ENCODE data around the gene ZNF217. TPM values are rescaled to one million over a fixed set of nuclear protein-coding genes. Genes with fewer than 3 reads are reported as not detected.
A peak's percentile ranks its signal among the peaks of the same experiment; 100 is the strongest.

ZNF217 gene
- total RNA-seq, 4 donors from 2014 or later, result 24.9 to 48.8 (median 36.8) TPM

DNA sequence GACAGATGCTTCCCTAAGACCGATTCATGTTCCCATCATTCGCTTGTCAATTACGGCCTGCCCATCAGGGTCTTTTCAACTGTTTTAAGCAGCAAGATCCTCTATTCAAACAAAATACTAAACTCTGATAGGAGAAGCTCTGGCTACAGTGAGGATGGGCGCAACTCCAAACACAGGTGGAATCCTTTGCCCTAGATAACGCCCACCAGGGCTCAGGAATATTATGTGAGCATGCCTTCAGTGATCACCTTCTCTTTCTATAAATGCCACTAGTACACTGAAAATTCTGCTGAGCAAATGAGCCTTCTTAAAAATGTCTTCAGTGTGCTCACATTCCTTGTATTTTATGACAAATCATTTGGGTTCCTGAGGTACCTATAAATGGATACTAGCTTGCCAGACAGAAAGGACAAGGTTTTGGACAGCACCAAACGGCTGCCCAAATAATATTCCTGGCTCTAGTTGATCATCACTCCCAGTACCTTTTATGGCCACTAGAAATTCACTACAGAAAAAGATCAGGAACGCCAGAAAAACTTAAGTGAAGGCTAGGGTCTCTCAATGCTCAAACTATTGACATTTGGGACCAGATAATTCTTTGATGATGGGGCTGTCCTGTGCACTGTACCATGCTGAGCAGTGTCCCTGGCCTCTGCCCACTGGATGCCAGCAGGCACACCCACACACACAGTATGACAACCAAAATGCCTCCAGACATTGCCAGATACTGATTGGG is 13.1 kb downstream of the ZNF217 start:
- no peak for DNase-seq (ENCODE audit: low spot score)
- TF ChIP-seq, protein P1, sequence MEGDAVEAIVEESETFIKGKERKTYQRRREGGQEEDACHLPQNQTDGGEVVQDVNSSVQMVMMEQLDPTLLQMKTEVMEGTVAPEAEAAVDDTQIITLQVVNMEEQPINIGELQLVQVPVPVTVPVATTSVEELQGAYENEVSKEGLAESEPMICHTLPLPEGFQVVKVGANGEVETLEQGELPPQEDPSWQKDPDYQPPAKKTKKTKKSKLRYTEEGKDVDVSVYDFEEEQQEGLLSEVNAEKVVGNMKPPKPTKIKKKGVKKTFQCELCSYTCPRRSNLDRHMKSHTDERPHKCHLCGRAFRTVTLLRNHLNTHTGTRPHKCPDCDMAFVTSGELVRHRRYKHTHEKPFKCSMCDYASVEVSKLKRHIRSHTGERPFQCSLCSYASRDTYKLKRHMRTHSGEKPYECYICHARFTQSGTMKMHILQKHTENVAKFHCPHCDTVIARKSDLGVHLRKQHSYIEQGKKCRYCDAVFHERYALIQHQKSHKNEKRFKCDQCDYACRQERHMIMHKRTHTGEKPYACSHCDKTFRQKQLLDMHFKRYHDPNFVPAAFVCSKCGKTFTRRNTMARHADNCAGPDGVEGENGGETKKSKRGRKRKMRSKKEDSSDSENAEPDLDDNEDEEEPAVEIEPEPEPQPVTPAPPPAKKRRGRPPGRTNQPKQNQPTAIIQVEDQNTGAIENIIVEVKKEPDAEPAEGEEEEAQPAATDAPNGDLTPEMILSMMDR (IDR thresholded peaks at IDR 0.05), result no peak
- no peak for ATAC-seq (ENCODE audit: low FRiP score)

DNA sequence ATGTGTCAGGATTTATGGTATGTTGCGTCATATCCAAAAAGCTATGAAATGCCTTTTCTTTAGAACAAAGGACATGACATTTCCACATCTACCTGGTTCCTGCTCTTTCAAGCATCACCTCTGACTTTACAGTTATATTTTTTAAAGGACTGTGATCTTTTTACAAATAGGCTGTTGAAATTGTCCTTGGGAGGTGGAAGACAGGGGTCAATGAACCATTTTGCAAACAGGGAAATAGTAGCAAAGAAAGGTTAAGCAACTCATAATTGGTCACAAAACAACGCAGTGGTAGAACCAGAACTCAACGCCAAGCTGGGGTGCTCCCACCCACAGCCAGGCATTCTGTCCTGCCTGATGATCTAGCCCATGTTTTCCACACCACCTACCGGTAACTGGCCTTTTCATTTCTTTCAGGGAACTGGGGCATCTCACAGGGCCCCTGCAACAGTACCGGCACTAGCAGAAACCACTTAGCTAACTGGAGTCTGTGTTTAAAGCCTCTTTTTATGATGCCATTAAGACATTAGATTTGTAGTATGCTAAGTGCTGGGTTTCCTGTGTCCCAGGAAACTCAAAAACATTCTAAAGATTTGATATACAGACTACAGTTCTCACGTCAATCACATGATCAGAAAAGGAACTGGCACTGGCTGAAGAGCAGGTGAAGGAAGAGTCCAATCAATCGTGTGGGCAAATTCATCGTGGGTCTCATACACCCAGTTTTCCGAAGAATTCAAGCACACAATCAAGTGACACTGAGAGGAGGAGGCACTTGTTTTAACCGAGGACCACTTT is 13.9 kb downstream of the ZNF217 start:
- no peak for DNase-seq (ENCODE audit: low spot score)
- ATAC-seq (ENCODE audit: low FRiP score), result peak; percentile 43
- TF ChIP-seq, protein P1 (IDR thresholded peaks at IDR 0.05), result no peak

DNA sequence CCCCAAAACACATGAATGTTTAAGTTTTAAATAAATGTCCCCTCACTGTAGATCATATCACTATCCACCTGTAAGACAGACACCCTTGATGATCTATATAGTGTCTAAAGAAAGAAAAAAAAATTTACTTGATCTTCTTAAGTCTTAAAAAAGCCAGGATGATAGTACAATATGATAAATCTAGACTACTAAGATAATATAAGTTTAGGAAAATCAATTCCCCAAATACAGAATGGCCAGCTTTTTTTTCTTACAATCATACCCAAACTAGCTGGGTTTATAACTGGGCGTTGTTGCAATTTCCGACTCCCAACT is 14.4 kb downstream of the ZNF217 start:
- TF ChIP-seq, protein P1 (IDR thresholded peaks at IDR 0.05), result no peak
- DNase-seq (ENCODE audit: low spot score), result no peak
- peak; percentile 26 for ATAC-seq (ENCODE audit: low FRiP score)

DNA sequence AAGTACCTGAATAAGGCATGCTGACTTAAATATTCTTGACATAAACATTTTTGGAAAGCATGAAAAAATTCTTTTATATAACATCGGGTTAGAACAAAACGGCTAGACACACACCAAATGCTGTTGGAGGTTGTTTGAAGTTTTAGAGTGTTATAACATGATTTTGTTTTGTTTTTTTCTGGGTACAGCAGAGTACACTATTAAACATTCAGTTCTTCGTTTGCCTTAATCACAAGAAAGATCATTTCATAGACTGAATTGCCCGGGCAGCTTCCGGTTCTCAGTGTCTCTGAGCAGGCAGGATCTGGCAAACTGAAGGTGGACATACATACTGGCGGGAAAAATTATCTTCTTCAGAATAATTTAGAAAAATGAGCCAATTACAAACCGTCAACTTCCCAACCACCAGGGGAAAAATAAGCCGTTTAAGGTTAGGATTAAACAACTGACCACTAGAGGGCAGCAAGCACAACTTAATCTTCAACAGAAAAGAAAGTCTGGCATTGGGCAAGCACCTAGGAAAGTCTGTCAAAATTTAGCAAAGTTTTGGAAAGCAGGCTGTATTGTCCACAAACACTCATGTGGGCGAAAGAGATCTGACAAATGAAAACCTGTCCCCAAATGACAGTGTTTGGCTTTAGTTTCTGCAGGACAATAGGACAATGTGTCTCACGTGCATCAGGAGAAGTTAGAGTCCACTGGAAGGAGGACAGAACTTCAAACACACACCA is 15.0 kb downstream of the ZNF217 start:
- ATAC-seq (ENCODE audit: low FRiP score) (peak; percentile 22), DNase-seq (ENCODE audit: low spot score) (no peak)
- TF ChIP-seq, protein P1 (IDR thresholded peaks at IDR 0.05), result peak in 2 of 3 donors; percentile 88 to 99

DNA sequence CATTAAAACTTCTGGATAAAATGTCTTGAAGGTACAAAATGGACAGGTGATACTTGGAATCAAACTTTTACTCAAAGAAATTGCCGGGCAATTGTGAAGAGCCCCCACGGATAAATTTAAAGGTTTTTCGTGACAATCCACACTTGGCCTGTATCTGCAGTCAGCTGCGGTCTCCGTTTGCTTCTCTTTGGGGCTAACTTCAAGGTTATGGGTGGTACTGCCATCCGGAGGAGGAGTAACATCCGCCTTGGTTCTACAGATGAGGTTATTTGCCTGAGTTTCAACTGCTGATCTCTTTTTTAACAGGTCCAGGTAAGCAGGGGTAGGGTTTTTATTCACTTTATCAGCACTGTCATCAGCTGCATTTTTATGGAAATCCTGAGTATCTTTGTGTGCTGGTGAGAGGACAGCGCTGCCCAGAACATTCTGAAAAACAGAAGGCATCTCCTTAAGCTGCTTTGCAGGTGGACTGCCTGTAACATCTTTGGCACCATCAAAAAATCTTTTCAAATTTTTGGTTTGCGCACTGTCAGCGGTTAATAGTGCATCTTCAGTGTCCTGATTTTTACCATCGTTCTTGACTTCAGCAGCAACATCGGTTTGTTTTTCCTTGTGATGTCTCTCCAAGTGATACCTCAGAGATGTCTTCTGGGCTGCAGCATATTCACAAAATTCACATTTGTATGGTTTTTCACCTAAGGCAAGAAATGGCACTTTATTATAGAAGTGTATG is 16.9 kb downstream of the ZNF217 start:
- ATAC-seq (ENCODE audit: low FRiP score) (no peak), DNase-seq (ENCODE audit: low spot score) (no peak)
- TF ChIP-seq, protein P1 (IDR thresholded peaks at IDR 0.05), result no peak

DNA sequence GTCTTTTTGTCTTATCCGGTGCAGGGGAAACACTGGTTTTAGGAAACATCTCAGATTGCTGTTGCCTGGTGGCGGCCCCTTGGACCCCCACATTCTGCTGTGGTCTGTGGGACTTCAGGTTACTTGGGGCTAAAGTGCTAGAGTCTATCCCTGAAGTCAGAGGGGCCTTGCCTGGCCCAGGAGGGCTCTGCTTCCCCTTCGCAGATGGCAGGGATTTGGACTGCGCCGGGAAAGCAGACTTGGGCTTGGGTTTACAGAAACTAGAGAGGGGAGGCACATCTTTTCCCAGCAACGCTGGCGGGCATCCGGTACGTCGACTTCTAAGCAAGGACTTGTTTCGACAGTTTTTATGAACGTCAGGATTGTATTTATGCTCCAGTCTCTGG is 17.5 kb downstream of the ZNF217 start:
- TF ChIP-seq, protein P1 (IDR thresholded peaks at IDR 0.05), result no peak
- ATAC-seq (ENCODE audit: low FRiP score), result no peak
- DNase-seq (ENCODE audit: low spot score), result no peak
